HG02571 (cell line): ENCODE data around the gene TOR1AIP2.
"Not testable (repeated sequence)": the region's sequence is repeated elsewhere in the genome, so short reads cannot be mapped to it uniquely, and the experiment has no call there.

ENCODE experiments used
- ATAC-seq: cut with Tn5 transposase; IDR thresholded peaks from one replicate; pipeline ENCODE4 v1.9.1; 2021; ENCODE audit warnings: mild to moderate bottlenecking, moderate library complexity; ENCODE audit not compliant: unreplicated experiment

TOR1AIP2 gene

DNA sequence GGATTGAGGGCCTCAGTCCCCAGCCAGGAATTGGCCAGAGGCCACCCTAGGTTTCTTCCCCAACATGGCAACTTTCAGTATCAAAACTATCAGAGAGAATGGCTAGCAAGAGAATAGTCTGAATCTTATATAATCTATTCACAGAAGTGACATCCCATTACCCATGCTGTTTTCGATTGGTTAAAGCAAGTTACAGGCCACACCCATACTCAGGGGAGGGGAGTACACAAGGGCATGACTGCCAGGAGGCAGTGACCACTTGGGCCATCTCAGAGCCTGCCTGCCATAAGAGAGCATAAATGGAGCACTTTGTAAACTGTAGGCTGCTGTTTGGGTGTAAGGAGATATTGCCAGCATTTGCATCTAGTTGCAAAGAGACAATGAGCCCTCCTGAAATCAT, 69.1 kb downstream of the TOR1AIP2 start:
- ATAC-seq = no peak

DNA sequence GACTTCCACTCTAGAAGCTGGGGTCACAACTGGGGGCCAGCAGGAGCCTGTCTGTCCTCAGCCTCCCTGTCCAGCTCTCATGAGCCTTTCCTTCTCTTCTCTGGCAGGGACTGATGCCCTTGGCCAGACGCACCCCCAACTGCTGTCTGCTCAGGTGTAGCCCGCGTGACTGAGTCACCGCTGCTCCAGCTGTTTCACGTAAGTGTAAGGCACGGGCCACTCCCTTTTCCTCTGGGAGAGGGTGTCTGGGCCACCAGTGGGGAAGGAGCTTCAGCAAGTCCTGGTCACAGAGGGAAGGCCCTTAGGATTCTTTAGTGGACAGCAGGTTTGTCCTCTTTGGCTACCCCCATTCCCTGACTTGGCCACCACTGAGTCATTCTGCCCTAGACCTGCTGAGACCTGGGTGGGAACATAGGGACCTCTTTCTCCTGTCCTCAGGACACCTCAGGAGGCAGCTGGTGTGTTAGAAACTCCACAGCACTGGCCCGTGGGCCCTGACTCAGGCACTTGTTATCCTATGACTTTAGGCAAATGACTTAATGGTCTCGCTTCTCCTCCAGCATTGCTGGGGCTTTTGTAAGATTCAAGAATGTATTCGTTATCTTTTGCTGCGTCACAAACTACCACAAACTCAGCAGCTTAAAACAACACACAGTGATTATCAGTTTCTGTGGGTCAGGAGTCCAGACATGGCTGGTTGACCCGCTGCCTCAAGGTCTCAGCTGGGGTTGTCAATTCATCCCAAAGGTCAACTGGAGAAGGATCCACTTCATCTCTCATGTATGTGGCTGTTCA, 69.7 kb downstream of the TOR1AIP2 start:
- ATAC-seq = no peak

DNA sequence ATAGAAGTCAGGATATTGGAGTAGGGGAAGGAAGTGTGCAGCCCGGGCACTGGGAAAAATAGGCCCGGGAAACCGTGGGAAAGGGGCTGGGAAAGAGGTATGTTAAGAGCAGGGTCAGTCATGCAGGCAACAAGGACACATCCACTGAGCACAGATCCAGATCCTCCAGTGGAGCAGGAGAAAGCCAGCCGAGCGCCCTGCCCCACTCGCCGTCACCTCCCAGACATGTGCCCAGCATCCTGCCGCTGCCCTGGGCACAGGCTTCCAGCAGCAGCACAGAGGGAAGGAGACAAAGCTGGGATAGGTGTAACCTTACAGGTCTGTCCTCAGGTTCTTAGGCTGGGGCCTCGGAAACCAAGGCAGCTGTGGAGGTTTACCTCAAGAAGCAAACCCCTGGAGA, 70.3 kb downstream of the TOR1AIP2 start:
- no peak for ATAC-seq

DNA sequence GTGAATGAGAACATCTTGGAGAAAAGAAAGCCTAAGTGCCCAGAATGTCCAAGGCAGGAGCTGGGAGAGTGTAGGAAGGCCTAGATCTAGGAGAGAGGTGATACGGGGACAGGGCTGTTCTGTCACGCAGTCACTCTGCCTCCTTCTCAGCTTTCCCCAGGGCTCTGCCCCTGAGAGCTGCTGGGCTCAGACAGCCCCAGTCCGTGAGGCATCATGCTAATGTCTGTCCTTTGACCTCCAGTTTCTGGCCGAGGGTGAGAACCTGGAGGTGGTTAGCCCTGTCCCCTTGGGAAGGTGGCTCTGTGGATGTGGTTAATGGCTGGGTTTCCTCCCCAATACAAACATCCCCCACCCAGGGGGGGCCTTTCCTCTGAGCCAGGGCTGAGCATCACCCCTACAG, 71.3 kb downstream of the TOR1AIP2 start:
- no peak for ATAC-seq

DNA sequence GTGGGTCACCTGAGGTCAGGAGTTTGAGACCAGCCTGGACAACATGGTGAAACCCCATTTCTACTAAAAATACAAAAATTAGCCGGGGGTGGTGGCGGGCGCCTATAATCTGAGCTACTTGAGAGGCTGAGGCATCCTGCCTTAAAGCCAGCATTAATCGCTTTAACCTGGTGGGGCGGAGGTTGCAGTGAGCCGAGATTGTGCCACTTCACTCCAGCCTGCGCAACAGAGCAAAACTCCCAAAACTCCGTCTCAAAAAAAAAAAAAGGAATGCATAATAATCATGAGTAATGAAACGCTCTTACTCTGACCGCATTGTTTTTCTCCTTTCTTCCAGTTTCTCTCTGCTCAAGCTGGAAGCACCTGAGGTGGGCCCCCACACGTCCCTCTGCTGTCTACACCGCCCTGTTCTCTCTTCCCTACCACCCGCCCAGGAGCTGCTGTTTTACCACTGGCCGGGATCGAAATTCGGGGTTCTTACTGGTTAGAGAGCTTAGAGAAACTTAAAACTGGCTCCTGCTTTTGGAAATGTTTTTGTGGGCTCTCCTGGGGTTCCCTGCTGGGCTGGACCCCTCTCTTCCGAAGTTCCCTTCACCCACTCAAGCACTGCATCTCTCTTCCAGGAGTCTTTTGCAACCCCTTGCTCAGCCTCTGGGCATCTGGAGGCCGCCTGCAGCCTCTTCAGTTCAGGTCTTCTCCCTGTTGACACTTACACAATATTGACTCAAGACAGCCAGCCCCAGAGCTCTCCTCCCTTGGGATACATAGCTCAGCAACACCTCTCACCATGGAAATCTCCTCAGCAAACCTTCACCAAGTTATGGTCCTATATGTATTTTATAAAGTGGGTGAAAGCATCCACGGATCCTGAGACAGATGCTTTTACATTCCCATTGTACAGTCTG, 72.1 kb downstream of the TOR1AIP2 start:
- no peak for ATAC-seq

DNA sequence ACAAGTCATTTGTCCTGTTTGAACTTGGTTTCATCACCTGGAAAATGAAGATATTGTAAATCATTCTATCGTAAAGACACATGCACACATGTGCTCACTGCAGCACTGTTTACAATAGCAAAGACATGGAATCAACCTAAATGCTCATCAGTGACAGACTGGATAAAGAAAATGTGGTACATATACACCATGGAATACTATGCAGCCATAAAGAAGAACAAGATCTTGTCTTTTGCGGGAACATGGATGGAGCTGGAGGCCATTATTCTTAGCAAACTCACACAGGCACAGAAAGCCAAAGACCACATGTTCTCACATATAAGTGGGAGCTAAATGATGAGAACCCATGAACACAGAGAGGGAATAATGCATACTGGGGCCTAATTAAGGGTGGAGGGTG, 73.2 kb downstream of the TOR1AIP2 start:
- ATAC-seq = not testable (repeated sequence)

DNA sequence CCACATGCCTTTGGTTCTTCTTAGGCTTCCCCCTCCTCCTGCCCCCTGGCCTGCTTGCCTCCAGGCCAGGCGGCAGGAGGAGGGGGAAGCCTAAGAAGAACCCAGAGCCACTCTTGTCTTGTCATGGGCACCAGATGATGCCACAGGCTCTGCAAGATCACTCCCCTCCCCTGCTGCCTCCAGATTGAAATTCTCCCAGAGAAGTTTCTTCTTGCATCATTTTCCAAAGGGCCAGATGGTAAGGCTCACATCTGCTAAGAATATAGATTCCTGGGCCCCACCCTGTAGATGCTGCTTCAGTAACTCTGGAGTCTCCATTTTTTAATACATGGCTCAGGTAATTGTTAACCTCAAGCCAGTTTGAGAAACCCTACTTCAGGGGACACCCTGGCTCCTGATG, 73.7 kb downstream of the TOR1AIP2 start:
- no peak for ATAC-seq

DNA sequence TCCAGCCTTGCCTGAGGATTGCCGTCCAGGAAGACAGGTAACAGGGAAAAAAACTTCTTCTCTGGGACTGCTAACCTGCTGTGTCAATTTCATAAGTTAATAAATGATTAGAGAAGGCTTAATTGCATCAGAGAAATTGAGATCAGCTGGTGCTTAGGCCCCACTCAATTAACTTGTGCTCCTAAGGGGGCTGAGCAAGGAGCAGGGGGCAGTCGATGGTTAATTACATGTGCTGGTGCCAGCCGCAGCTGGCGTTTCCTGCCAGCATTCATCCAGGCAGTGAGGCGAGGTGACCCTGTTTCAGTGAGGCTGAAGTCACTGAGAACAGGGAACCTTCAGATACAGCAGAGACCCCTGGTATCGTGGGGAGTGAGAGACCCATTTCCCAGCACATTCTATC, 74.5 kb downstream of the TOR1AIP2 start:
- no peak for ATAC-seq

DNA sequence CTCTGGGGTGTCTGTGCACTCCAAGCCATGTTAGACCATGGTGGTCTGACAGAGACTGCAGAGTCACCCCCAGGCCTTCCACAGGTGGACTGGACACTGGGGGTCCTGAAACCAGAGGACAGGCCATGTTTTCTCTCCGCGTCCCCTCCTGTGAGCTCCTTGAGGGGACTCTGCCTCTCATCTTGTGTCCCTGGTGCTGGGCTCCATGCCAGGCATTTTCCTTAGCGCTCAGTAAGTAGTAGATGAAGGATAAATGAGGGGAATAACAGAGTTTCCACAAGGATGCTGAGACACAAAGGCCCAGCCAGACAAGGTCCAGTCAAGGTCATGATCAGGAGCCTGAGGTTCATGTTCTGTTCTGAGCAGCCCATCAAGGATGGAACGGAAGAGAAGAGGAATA, 77.1 kb downstream of the TOR1AIP2 start:
- ATAC-seq = no peak

DNA sequence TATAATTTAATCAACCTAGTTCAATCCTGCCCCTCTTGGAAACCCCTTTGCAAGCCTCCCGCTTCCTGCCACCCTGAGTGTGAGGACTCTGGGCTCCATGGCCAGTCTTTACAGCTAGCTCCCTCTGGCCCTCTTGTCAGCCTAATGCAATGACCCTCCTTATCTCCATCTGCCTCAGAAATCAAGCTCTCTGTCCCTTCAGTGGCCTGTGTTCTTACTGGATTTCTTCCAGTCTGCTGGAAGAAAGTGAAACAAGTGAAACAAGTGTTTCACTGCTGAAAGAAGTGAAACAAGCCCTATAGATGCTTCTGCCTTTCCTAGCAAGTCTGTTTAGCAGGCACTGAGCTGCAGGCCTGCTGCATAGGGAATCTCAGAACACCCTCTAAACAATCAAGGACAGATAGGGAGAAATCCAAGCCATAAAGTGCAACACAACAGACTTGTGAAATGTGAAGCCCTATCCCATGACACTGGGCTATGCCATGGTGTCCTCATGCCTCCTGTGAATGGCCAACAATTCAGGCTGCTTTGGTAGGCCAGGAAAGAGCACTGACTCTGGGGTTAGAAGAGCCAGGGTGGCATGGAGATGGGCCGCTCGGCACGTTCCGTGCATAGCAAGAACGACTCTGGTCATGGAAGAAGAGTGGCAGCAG, 78.6 kb downstream of the TOR1AIP2 start:
- ATAC-seq = no peak

DNA sequence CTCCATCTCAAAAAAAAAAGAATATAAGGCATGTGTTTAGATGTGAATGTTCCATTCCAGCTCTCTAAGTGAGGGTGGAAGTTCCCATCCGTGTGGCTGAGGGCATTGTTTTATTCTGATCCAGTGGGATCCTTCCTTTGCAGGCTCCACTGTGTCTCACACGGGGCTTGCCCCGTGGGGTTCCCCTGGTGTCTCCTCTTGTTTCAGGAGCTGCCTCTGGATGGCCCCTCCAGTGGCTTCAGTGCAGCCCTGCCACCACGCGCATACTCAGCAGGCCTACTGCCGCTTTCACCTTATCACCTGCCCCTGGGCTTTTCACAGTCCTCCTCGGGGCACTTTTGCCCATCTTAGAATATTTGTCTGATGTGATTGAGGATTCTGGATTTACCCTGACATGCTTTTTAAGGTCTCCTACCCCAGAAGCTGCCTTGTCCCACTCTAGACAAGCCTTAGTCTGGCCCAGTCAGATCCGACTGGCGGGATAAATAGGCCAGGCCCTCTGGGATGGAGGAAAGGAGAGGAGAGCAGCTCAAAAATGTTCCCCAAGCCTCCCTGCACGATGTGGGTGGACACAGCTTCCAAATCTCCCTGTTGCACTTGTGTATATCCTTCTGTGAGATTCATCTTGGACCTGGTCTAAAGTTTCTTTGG, 79.3 kb downstream of the TOR1AIP2 start:
- no peak for ATAC-seq

DNA sequence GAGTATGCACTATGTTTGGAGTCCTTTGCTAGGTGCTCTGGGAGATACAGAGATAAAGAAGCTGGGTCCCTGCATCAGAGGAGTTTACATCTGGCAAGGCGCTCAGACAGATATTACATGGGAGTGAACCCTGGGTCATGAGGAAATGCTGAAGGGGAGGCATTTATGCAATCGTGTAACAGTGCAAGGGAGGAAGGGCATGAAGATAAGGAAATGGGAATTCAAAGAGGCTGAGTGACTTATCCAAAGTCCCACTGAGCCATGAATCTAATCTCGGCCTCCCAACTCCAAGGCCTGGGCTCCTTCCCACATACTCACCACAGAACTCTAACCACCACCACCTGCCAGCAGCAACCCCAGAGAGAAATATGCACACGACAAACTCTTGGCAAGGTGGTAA, 82.9 kb downstream of the TOR1AIP2 start:
- ATAC-seq = no peak

DNA sequence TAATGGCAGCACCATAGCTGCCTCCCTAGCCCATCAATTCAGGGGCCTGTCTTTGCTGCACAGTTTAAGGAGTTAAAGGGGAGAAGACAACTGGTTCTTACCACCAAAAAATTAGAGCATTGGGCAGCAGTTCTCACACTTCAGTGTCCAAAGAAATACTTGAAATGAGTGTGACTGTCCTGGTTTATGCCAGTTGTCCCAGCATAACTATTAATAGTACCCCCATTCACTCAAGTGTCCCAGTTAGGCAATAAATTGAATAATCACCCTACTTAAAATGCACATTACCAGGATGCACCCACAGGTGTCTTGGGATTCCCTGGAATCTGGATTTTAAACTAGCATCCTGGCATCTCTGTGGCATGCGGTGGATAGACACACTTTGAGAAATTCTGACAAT, 83.5 kb downstream of the TOR1AIP2 start:
- ATAC-seq = no peak

DNA sequence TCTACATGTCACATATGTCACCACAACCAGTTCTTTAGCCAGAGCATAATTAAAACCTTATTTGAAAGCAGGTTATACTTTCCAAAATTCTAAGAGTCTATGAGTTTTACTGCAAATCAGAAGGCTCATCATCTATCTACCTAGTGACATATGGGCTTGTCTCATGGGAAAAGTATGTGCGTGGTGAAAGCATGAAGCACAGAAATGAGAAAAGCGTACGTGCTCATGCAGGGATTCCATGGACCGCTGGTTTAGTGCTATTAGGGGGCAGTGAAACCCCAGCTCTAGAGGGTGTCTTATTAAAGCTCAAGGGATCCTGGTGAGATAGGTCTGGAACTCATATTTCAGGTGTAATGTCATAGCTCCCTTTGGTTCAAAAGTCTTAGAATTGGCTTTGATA, 84.3 kb downstream of the TOR1AIP2 start:
- ATAC-seq = no peak
